ENCODE data around the gene TDRD1.

DNA sequence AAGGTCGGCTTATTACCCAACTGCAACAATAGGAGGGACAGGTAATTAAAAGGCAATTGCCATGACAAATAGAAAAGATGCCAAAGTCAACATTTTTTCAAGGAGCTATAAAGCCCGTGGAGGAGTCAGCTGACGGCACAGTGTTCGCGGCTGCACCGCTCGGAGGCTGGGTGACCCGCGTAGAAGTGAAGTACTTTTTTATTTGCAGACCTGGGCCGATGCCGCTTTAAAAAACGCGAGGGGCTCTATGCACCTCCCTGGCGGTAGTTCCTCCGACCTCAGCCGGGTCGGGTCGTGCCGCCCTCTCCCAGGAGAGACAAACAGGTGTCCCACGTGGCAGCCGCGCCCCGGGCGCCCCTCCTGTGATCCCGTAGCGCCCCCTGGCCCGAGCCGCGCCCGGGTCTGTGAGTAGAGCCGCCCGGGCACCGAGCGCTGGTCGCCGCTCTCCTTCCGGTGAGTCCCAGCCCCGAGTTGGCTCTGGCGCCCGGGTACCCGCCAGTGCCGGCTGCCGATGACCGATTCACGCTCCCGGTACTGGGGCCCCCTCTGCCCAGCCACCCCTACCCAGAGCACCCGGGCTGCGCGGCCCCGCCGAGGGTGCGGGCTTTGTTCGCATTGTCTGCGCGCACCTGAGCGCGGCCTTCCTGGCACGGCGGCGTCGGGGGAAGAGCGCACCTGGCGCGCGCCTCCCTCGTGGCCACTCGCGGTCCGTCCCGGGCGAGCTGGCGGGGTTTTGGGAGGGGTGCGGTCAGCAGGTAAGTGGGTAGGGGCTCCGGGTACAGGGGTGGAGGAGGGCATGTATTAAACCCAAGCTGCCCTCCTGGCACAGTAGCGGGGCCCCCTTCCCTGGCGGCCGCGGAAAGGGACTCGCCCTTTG, 60.2 kb downstream of the TDRD1 start, which contains the start of gene VWA2:
- no peak for TF ChIP-seq POLR2AphosphoS5 (IDR thresholded peaks at IDR 0.05)
- TF ChIP-seq CTCF (IDR thresholded peaks at IDR 0.05): no peak
- no peak for TF ChIP-seq POLR2A (IDR thresholded peaks at IDR 0.05)

Data from suprapubic skin (tissue), 4 donors.